ENCODE results near the gene MRPL27.

DNA sequence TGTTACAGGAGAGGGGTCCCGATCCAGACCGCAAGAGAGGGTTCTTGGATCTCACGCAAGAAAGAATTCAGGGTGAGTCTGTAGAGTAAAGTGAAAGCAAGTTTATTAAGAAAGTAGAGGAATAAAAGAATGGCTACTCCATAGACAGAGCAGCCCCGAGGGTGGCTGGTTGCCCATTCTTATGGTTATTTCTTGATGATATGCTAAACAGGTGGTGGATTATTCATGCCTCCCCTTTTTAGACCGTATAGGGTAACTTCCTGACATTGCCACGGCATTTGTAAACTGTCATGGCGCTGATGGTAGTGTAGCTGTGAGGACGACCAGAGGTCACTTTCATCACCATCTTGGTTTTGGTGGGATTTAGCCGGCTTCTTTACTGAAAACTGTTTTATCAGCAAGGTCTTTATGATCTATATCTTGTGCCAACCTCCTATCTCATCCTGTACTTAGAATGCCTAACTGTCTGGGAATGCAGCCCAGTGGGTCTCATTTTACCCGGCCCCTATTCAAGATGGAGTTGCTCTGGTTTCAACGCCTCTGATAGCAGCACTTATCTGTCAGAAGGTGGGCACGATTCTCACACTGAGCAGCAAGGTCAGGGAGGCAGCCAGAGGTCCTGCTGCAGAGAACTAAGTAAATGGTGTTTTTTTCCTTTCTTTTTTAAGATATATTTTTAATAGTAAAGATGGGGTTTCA, 53.5 kb downstream of the MRPL27 start:
- TF ChIP-seq, protein P1, sequence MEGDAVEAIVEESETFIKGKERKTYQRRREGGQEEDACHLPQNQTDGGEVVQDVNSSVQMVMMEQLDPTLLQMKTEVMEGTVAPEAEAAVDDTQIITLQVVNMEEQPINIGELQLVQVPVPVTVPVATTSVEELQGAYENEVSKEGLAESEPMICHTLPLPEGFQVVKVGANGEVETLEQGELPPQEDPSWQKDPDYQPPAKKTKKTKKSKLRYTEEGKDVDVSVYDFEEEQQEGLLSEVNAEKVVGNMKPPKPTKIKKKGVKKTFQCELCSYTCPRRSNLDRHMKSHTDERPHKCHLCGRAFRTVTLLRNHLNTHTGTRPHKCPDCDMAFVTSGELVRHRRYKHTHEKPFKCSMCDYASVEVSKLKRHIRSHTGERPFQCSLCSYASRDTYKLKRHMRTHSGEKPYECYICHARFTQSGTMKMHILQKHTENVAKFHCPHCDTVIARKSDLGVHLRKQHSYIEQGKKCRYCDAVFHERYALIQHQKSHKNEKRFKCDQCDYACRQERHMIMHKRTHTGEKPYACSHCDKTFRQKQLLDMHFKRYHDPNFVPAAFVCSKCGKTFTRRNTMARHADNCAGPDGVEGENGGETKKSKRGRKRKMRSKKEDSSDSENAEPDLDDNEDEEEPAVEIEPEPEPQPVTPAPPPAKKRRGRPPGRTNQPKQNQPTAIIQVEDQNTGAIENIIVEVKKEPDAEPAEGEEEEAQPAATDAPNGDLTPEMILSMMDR (conservative IDR thresholded peaks at IDR 0.05; ENCODE audit: low read length) = no peak
- no peak for TF ChIP-seq EZH2phosphoT487 (IDR thresholded peaks at IDR 0.05; ENCODE audit: borderline replicate concordance)
